ENCODE data around the gene KRTAP10-1. TPM values are rescaled to one million over a fixed set of nuclear protein-coding genes. Genes with fewer than 3 reads are reported as not detected.

The KRTAP10-1 gene
- total RNA-seq, 1 donor from 2014 or later: not detected

DNA sequence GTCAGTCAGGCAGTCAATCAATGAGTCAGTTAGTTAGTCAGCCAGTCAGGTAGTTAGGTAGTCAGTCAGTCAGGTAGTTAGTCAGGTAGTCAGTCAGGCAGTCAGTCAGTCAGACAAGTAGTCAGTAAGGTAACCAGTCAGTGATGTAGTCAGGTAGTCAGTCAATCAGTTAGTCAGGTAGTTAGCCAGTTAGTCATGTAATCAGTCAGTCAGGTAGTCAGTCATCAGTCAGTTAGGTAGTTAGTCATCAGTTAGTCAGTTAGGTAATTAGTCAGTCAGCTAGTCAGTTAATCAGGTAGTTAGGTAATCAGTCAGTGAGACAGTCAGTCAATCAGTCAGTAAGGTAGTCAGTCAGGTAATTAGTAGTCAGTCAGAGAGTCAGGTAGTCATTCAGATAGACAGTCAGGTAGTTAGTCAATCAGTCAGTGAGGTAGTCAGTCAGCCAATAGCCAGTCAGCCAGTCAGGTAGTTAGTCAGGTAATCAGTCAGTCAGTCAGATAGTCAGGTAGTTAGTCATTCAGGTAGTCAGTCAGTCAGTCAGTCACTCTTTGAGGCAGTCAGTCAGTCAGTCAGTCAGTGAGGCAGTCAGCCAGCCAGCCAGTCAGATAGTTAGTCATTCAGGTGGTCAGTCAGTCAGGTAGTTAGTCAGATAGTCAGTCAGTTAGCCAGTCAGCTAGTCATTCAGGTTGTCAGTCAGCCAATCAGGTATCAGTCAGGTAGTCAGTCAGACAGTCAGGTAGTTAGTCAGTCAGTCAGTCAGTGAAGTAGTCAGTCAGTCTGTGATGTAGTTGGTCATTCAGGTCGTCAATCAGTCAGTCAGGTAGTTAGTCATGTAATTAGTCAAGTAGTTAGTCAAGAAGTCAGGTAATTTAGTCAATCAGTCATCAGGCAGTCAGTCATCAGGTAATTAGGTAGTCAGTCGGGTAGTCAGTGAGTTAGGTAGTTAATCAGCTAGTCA, 15.3 kb downstream of the KRTAP10-1 start:
- no peak overlapping the region for H3K27ac Mint-ChIP-seq (ENCODE audit: unreplicated experiment)
- peaks cover 3% of the 10 kb centered on the region for H3K27me3 Mint-ChIP-seq (ENCODE audit: unreplicated experiment)
- no peaks in the 10 kb centered on the region for H3K9me3 Mint-ChIP-seq (ENCODE audit: unreplicated experiment)
- no peaks in the 10 kb centered on the region for H3K4me1 Mint-ChIP-seq (ENCODE audit: unreplicated experiment)
- TF ChIP-seq, protein P1, sequence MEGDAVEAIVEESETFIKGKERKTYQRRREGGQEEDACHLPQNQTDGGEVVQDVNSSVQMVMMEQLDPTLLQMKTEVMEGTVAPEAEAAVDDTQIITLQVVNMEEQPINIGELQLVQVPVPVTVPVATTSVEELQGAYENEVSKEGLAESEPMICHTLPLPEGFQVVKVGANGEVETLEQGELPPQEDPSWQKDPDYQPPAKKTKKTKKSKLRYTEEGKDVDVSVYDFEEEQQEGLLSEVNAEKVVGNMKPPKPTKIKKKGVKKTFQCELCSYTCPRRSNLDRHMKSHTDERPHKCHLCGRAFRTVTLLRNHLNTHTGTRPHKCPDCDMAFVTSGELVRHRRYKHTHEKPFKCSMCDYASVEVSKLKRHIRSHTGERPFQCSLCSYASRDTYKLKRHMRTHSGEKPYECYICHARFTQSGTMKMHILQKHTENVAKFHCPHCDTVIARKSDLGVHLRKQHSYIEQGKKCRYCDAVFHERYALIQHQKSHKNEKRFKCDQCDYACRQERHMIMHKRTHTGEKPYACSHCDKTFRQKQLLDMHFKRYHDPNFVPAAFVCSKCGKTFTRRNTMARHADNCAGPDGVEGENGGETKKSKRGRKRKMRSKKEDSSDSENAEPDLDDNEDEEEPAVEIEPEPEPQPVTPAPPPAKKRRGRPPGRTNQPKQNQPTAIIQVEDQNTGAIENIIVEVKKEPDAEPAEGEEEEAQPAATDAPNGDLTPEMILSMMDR (IDR thresholded peaks at IDR 0.05; ENCODE audit: unreplicated experiment): no peak
- no peak overlapping the region for H3K4me3 Mint-ChIP-seq (ENCODE audit: unreplicated experiment)
- no peak for DNase-seq (ENCODE audit: low spot score)
- no peaks in the 10 kb centered on the region for H3K36me3 Mint-ChIP-seq (ENCODE audit: low read depth, unreplicated experiment)

DNA sequence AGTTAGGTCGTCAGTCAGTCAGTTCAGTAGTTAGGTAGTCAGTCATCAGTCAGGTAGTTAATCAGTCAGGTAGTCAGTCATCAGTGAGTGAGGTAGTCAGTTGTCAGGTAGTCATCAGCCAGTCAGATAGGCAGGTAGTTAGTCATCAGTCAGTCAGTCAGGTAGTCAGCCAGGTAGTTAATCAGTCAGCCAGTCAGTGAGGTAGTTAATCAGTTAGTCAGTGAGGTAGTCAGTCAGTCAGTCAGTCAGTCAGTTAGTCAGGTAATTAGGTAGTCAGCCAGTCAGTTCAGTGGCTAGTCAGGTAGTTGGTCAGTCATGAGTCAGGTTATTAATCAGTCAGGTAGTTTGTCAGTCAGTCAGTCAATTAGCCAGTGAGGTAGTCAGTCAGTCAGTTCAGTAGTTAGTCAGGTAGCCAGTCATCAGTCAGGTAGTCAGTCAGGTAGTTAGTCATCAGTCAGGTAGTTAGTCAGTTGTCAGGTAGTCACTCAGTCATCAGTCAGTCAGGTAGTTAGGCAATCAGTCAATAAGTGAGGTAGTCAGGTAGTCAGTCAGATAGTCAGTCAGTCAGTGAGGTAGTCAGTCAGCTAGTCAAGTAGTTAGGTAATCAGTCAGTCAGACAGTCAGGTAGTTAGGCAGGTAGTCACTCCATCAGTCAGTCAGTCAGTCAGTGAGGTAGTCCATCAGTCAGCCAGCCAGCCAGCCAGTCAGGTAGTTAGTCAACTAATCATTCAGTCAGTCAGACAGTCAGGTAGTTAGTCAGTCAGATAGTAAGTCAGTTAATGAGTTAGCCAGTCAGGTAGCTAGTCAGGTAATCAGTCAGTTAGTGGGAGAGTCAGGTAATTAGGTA, 16.2 kb downstream of the KRTAP10-1 start:
- H3K27me3 Mint-ChIP-seq (ENCODE audit: unreplicated experiment): peaks cover 3% of the 10 kb centered on the region
- no peaks in the 10 kb centered on the region for H3K9me3 Mint-ChIP-seq (ENCODE audit: unreplicated experiment)
- H3K36me3 Mint-ChIP-seq (ENCODE audit: low read depth, unreplicated experiment): no peaks in the 10 kb centered on the region
- no peaks in the 10 kb centered on the region for H3K4me1 Mint-ChIP-seq (ENCODE audit: unreplicated experiment)
- DNase-seq (ENCODE audit: low spot score): no peak
- TF ChIP-seq, protein P1 (IDR thresholded peaks at IDR 0.05; ENCODE audit: unreplicated experiment): no peak
- H3K4me3 Mint-ChIP-seq (ENCODE audit: unreplicated experiment): no peak overlapping the region
- H3K27ac Mint-ChIP-seq (ENCODE audit: unreplicated experiment): no peak overlapping the region

DNA sequence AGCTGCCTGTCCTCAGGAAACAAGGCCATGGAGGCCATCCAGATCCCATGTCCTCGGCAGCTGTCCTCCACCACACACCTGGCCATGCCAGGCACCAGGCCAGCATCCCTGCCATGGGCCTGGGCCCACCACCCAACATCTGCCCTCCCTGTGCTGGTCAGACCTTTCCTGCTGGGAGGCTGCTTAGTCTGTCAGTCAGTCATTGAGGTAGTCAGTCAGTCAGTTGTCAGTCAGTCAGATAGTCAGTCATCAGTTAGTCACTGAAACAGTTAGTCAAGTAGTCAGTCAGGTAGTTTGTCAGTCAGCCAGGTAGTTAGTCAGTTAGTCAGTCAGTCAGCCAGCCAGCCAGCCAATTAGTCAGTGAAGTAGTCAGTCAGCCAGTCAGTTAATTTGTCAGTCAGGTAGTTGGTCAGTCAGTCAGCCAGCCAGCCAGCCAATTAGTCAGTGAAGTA, 17.2 kb downstream of the KRTAP10-1 start:
- DNase-seq (ENCODE audit: low spot score): no peak
- peaks cover 3% of the 10 kb centered on the region for H3K27me3 Mint-ChIP-seq (ENCODE audit: unreplicated experiment)
- H3K9me3 Mint-ChIP-seq (ENCODE audit: unreplicated experiment): no peaks in the 10 kb centered on the region
- TF ChIP-seq, protein P1 (IDR thresholded peaks at IDR 0.05; ENCODE audit: unreplicated experiment): no peak
- H3K4me3 Mint-ChIP-seq (ENCODE audit: unreplicated experiment): no peak overlapping the region
- no peaks in the 10 kb centered on the region for H3K36me3 Mint-ChIP-seq (ENCODE audit: low read depth, unreplicated experiment)
- no peak overlapping the region for H3K27ac Mint-ChIP-seq (ENCODE audit: unreplicated experiment)
- no peaks in the 10 kb centered on the region for H3K4me1 Mint-ChIP-seq (ENCODE audit: unreplicated experiment)

DNA sequence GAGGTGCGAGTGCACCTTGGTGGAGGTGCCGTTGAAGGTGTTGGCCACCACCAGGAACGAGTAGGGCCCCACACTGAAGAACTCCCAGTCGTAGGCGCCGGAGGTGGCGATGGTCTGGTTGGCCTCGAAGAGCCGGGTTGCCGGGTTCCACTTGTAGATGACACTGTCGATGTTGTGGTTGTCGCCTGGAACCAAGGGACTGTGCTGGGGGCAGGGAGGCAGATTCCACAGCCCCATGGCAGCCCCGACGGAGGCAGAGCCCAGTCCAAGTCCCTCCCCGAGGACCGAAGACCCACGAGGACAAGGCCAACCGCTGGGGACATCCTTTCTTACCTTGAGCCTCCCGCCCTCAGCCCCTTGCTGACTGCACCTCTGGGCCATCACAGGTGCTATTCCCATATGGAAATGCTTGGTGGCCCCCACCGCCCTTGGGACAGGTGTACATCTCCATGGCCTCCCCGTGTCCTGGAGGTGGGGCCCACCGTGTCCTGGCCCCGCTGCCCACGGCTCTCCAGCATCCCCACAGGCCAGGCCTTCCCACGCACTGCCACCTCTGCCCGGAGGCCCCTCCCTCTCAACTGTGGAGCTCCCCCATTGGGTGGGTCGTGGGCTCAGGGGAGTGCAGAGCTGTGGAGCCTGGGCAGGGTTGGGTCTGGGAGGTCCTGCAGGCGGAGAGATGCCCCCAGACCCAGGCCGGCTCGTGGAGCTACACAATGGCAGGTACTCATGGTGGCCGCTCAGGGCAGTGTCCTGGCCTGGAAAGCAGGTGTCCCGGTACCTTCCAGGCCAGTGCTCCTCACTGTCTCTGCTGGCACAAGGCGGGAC, 17.9 kb downstream of the KRTAP10-1 start:
- H3K4me1 Mint-ChIP-seq (ENCODE audit: unreplicated experiment): no peaks in the 10 kb centered on the region
- TF ChIP-seq, protein P1 (IDR thresholded peaks at IDR 0.05; ENCODE audit: unreplicated experiment): no peak
- H3K4me3 Mint-ChIP-seq (ENCODE audit: unreplicated experiment): no peak overlapping the region
- no peaks in the 10 kb centered on the region for H3K9me3 Mint-ChIP-seq (ENCODE audit: unreplicated experiment)
- no peaks in the 10 kb centered on the region for H3K36me3 Mint-ChIP-seq (ENCODE audit: low read depth, unreplicated experiment)
- no peak overlapping the region for H3K27ac Mint-ChIP-seq (ENCODE audit: unreplicated experiment)
- peaks cover 3% of the 10 kb centered on the region for H3K27me3 Mint-ChIP-seq (ENCODE audit: unreplicated experiment)
- no peak for DNase-seq (ENCODE audit: low spot score)
